Activated CD4-positive, CD25-positive, alpha-beta regulatory T cell treated with anti-CD3 and anti-CD28 coated beads, Interleukin-2, amount 50 U/mL, for 16 hours (primary cell): ENCODE measurements around the gene PFDN5.
A peak's percentile ranks its signal among the peaks of the same experiment; 100 is the strongest.
"Not testable (repeated sequence)": the region's sequence is repeated elsewhere in the genome, so short reads cannot be mapped to it uniquely, and the experiment has no call there.

Experiments
- DNase-seq: peaks from one replicate; pipeline ENCODE4 v3.0.0-alpha.2; 2020; ENCODE audit warnings: low read depth, low spot score

Gene PFDN5

GRCh38 chr12:53327435-53328042, 32.2 kb downstream of the PFDN5 start:
- DNase-seq, result no peak

GRCh38 chr12:53328043-53328435, 32.7 kb downstream of the PFDN5 start:
- no peak for DNase-seq

- no peak for DNase-seq
Observed at GRCh38 chr12:53330671-53331070, 35.3 kb downstream of the PFDN5 start.

- not testable (repeated sequence) for DNase-seq
Observed at GRCh38 chr12:53332339-53332738, 37.0 kb downstream of the PFDN5 start.

- DNase-seq, result no peak
Observed at GRCh38 chr12:53332744-53333143, 37.4 kb downstream of the PFDN5 start.

DNA sequence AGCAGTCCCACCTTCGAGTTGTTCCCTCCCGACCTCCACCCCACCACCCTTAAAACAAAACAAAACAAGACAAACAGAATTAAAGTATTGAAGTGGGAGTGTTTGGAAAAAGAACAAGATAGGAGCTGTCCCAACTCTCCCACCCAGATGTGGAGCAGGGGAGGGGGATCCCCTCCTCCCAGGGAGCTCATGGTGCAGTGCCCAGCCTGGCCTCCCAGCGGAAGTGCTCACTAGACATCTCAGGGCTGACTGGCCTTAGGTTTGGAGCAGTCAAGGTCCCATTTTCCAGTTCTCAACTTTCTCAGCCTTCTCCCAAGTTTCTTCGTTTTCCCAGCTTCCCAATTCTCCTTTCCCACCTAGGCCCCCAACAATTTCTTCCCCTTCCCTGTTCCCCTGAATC, 37.9 kb downstream of the PFDN5 start:
- no peak for DNase-seq

DNA sequence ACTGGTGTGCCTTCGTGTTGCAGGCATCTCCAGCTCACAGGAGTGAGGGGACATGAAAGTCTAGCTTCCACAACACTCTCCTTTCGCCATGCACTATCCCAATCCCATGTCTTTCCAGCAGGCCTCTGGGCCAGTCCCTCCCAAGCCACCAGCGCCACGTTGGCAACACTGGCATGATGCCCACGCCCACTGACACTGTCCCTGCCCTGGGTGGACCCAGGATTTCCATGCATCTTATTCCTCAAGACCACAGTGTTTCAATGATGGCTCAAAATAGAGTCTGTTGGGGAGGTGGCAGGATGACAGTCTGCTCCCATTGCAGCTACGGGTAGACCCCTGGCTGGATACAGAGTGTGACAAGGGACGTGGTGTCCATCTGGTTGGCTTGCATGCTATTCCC, 38.5 kb downstream of the PFDN5 start:
- no peak for DNase-seq

GRCh38 chr12:53334822-53335221, 39.5 kb downstream of the PFDN5 start:
- DNase-seq, result no peak

- no peak for DNase-seq
Observed at GRCh38 chr12:53336181-53336681, 40.9 kb downstream of the PFDN5 start, which contains the start of gene SP7. TSS of gene SP7 (minus strand) at chr12:53336354. CDS start at chr12:53335646, 708 bp downstream.

GRCh38 chr12:53338017-53338416, 42.7 kb downstream of the PFDN5 start:
- no peak for DNase-seq

GRCh38 chr12:53338916-53339315, 43.6 kb downstream of the PFDN5 start:
- DNase-seq, result no peak

- DNase-seq, result no peak
Observed at GRCh38 chr12:53340398-53340797, 45.1 kb downstream of the PFDN5 start.

GRCh38 chr12:53343449-53343848, 48.1 kb downstream of the PFDN5 start:
- DNase-seq, result no peak

GRCh38 chr12:53343969-53344368, 48.6 kb downstream of the PFDN5 start:
- DNase-seq, result no peak

DNA sequence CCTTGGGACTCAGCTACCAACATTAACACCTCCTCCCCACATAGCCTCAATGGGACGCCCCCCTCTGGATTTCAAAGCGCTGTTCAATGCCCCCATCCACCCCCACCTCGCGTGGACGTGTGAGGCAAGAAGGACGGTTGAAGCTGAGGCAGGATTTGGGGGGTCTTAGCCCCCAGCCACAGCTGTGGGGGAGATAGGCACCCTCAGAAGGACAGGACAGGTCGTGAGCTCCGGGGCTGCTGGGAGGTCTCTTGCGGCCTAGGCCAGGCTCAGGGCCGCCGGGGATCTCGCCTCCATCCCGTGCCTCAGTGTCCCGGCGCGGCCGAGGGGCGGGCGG, 49.1 kb downstream of the PFDN5 start:
- DNase-seq, result no peak

GRCh38 chr12:53344824-53345485, 49.6 kb downstream of the PFDN5 start:
- DNase-seq, result peak; percentile 35

DNA sequence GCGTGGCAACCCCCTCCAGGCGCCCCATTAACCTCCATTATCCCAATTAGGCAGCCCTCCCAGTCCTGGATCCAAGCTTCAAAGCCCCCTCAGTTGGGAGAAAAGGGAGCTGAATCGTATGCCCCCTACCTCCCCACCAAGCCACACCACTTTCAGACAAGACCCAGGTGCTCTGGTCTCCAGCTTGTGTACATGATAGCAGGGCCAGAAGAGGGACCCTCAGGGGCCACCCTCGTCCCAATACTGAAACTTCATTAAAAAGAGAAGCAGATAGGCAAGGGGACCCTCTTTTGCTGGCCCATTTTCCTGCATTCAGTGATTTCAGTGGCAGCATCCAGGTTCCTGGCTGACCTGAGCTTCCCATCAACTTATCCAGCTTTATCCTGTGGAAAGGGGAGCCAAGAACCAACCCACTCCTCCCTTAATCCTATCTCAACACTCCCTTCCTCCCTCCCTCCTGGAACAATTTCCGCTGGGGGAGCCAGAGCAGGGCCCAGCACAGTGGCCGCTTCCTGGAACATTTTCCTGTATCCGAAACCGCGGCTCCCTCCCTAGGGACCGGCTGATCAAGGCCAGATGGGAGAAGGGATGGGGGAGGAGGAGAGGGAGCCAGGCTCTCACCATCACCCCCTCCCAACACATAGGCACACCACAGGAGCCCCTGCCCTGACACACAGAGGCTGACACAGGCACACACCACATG, 50.3 kb downstream of the PFDN5 start:
- no peak for DNase-seq

DNA sequence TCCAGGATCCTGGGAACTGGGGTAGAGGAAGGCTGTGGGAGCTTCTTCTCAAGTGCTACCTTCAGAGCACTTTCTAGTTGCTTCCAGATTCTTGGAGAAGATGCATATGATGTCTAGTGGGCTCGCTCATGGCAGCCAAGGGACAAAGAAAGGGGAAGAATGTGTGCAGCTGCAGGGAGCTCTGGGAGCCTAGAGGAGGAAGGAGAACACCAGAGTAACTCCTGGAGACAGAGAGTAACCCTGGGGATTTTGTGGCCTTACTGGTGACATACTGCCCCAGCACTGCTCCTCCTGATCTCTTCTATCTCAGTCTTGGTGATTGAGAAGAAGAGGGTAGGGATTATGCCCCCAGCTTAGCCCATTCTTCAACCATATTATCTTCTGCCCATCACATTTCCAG, 51.1 kb downstream of the PFDN5 start:
- no peak for DNase-seq

DNA sequence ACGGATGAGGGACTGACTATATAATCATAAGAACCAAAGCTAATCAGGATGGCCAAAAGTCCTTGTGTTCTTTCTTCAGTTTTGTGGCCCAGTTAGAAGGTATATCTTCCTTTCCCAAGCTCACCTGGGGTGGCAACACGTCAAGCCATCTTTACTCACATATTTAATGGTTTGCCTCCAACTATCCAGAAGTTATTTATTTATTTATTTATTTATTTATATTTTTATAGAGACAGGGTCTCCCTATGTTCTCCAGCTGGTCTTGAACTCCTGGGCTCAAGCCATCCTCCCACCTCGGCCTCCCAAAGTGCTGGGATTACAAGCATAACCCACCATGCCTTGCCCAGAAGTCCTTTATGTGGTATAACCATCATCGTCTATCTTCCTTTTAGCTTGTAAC, 52.6 kb downstream of the PFDN5 start:
- DNase-seq, result no peak
